Glutamatergic neuron (in vitro differentiated cells): Measurements from ENCODE around the gene POLDIP2. TPM values are rescaled to one million over a fixed set of nuclear protein-coding genes. Genes with fewer than 3 reads are reported as not detected.

ENCODE experiments used
- DNase-seq: peaks from one replicate; pipeline ENCODE4 v3.0.0; 2022
- H3K27ac Mint-ChIP-seq: one replicate; pipeline ENCODE4 v1.8.0; 2020; ENCODE audit warnings: mild to moderate bottlenecking, mixed read lengths, inconsistent platforms; ENCODE audit not compliant: unreplicated experiment
- H3K27me3 Mint-ChIP-seq: one replicate; pipeline ENCODE4 v1.8.0; 2020; ENCODE audit warnings: mild to moderate bottlenecking, moderate library complexity, mixed read lengths, inconsistent platforms; ENCODE audit not compliant: unreplicated experiment
- H3K36me3 Mint-ChIP-seq: one replicate; pipeline ENCODE4 v1.8.0; 2020; ENCODE audit warnings: mild to moderate bottlenecking, mixed read lengths, inconsistent platforms; ENCODE audit not compliant: unreplicated experiment
- H3K4me1 Mint-ChIP-seq: one replicate; pipeline ENCODE4 v1.8.0; 2020; ENCODE audit warnings: mild to moderate bottlenecking, low read depth, mixed read lengths, inconsistent platforms; ENCODE audit not compliant: unreplicated experiment
- H3K4me3 Mint-ChIP-seq: one replicate; pipeline ENCODE4 v1.8.0; 2020; ENCODE audit warnings: mild to moderate bottlenecking, mixed read lengths, inconsistent platforms; ENCODE audit not compliant: unreplicated experiment
- H3K9me3 Mint-ChIP-seq: one replicate; pipeline ENCODE4 v1.8.0; 2020; ENCODE audit warnings: mild to moderate bottlenecking, moderate library complexity, mixed read lengths, inconsistent platforms; ENCODE audit not compliant: unreplicated experiment
- total RNA-seq: library from RNA; stranded (reverse); fragmentation: NEBNext Ultra II Directional; extraction: Animal tissue kit (Norgen Biotek cat#: 25700); gene quantifications from one replicate; pipeline ENCODE4 v1.2.1, GENCODE V29; 2021; ENCODE audit not compliant: unreplicated experiment
- TF ChIP-seq, protein P1 (sequence below): fragments of 200-600 bp; sonication (generic); IDR thresholded peaks from one replicate; pipeline ENCODE4 v1.5.0; 2021; ENCODE audit not compliant: partially characterized antibody, unreplicated experiment

Gene POLDIP2
- total RNA-seq, 1 donor from 2014 or later = 73.5 TPM

DNA sequence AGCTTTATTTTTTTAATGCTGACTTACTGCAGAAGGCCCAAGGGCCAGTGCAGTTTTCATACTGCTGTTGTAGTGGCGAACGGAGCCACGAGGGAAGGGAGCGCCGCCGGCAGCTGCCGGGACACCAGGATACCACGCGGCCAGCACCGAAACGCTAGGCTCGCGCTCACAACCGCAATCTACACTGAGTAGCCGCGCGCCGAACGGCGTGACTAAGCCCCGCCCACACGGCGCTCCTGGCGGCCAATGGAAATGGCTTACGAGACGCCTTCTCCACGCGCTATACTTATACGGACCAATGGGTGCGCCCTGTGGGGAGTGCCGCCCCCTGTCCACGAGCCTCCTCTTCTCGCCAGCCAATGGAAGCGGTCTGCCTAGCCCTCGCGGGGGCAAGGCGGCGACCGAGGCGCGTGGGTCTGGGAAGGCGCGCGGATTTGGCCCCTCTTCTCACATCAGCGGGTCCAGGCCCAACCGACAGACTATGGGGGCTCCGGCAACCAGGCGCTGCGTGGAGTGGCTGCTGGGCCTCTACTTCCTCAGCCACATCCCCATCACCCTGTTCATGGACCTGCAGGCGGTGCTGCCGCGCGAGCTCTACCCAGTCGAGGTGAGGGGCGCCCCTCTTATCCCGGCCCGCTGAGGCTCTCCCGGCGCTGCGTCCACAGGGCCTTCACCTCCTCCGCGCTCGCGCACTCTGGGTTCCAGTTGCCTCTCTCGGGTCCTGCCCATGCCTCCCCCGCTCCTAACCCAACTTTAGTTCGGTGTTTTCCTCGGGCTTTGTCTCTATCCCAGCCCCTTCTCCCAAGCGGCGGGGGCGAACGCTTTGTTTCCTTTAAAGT, 38.3 kb downstream of the POLDIP2 start, which contains the start of gene TMEM97:
TMEM97 (plus strand) TSS at position 442 of the 839 bp plus-strand sequence; CDS start at position 482, 40 bp downstream.
- Mint-ChIP-seq H3K36me3 (no peaks in the 10 kb centered on the region), H3K27me3 (peaks cover 17% of the 10 kb centered on the region), H3K4me1 (peaks cover 27% of the 10 kb centered on the region), H3K4me3 (peak within 1 kb of the TSS; percentile 83), H3K27ac (peak within 1 kb of the TSS; percentile 99), H3K9me3 (peaks cover 10% of the 10 kb centered on the region)
- TF ChIP-seq, protein P1, sequence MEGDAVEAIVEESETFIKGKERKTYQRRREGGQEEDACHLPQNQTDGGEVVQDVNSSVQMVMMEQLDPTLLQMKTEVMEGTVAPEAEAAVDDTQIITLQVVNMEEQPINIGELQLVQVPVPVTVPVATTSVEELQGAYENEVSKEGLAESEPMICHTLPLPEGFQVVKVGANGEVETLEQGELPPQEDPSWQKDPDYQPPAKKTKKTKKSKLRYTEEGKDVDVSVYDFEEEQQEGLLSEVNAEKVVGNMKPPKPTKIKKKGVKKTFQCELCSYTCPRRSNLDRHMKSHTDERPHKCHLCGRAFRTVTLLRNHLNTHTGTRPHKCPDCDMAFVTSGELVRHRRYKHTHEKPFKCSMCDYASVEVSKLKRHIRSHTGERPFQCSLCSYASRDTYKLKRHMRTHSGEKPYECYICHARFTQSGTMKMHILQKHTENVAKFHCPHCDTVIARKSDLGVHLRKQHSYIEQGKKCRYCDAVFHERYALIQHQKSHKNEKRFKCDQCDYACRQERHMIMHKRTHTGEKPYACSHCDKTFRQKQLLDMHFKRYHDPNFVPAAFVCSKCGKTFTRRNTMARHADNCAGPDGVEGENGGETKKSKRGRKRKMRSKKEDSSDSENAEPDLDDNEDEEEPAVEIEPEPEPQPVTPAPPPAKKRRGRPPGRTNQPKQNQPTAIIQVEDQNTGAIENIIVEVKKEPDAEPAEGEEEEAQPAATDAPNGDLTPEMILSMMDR = no peak
- DNase-seq = peak; percentile 98

GRCh38 chr17:28317966-28318758, 39.2 kb downstream of the POLDIP2 start:
- peaks cover 26% of the 10 kb centered on the region for H3K4me1 Mint-ChIP-seq

DNA sequence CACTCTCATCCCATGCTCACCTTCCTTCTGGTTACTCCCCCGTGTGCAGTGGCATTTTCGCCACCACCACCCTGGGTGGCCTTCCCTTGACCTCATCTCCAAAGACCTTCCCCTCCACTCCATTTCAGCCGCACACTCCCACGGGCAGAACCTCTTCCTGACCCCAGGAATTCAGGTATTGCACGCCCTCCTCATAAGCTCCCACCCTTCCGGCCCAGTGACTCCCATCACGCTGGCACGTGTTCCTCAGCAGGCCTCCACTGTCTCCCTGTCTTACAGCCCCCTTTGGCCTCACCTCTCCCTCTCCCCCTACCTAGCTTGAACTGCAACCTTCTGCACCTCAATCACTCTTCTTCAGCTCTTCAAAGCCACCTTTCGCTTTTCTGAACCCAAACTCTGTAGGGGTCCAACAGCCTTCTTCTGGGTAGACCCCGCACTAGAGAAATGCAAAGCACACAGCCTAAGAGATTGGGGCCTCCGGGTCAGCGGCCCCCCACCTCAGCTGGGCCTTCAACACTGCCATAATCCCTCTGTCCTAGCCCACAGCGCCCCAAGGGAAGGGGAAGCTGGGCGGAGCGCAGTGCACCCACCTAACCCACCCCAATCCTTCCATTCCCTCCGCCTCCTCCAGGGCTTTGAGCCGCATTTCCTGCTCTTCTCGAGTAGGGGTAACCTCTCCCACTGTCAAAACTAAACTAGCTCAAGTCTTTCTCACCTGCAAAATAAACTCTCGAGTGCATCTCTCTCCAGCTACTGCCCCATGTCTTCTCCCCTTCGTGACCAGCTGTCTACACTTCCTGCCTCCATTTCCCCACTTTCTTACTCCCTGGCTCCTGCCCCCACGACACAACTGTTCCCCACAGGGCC, 40.0 kb downstream of the POLDIP2 start:
- peaks cover 10% of the 10 kb centered on the region for H3K9me3 Mint-ChIP-seq

More at GRCh38 chr17:28317966-28318758, 39.2 kb downstream of the POLDIP2 start:
- Mint-ChIP-seq H3K27ac (peak overlapping the region; percentile 99), H3K9me3 (peaks cover 10% of the 10 kb centered on the region), H3K4me3 (peak overlapping the region; percentile 83), H3K36me3 (no peaks in the 10 kb centered on the region), H3K27me3 (peaks cover 17% of the 10 kb centered on the region)
- DNase-seq = peak; percentile 73
- TF ChIP-seq, protein P1 = no peak

GRCh38 chr17:28315846-28316705, 41.3 kb downstream of the POLDIP2 start:
- Mint-ChIP-seq H3K4me1 (peaks cover 11% of the 10 kb centered on the region), H3K4me3 (no peak overlapping the region), H3K27me3 (peaks cover 15% of the 10 kb centered on the region), H3K9me3 (peaks cover 10% of the 10 kb centered on the region), H3K36me3 (no peaks in the 10 kb centered on the region), H3K27ac (no peak overlapping the region)
- TF ChIP-seq, protein P1 = no peak
- no peak for DNase-seq

More for the DNA sequence above, 40.0 kb downstream of the POLDIP2 start:
- Mint-ChIP-seq H3K27ac (peak overlapping the region; percentile 99), H3K4me1 (peaks cover 19% of the 10 kb centered on the region), H3K4me3 (peak overlapping the region; percentile 83), H3K27me3 (peaks cover 17% of the 10 kb centered on the region), H3K36me3 (no peaks in the 10 kb centered on the region)
- DNase-seq = no peak
- TF ChIP-seq, protein P1 = no peak
